GM13976 (cell line): ENCODE results near the gene ZFPM1.

Source experiments
- DNase-seq: peaks from one replicate; pipeline ENCODE4 v3.0.0; 2012; ENCODE audit warnings: low spot score
- CTCF ChIP-seq: IDR thresholded peaks from 2 replicates; pipeline ENCODE4 v1.5.1; 2012; ENCODE audit warnings: borderline replicate concordance, mild to moderate bottlenecking; ENCODE audit not compliant: insufficient read depth; ENCODE audit errors: extremely low read depth, missing control alignments, control extremely low read depth
- in situ Hi-C: fragments of 300-500 bp; cut with MboI; formaldehyde crosslinking; loops from one replicate; pipeline ENCODE4 v1.12.0; 2022; ENCODE audit warnings: low sequenced_read_pairs, mixed read lengths, inconsistent platforms; ENCODE audit not compliant: unreplicated experiment

ZFPM1 gene

DNA sequence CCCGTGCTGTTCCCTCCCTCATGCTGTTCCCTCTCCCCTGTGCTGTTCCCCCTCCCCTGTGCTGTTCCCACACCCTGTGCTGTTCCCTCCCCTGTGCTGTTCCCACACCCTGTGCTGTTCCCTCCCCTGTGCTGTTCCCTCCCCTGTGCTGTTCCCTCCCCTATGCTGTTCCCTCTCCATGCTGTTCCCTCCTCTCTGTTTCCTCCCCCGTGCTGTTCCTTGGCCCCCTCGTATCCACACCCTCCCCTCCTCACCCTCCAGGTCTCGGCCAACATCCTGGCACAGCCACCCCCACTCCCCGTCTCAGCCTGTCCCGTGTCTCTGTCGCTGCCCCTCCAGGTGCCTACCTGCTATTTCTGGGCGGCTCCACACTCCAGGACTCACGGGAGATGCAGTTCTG, 68.6 kb downstream of the ZFPM1 start:
- no peak for DNase-seq
- in situ Hi-C loops = no loop called here
- no peak for TF ChIP-seq CTCF

DNA sequence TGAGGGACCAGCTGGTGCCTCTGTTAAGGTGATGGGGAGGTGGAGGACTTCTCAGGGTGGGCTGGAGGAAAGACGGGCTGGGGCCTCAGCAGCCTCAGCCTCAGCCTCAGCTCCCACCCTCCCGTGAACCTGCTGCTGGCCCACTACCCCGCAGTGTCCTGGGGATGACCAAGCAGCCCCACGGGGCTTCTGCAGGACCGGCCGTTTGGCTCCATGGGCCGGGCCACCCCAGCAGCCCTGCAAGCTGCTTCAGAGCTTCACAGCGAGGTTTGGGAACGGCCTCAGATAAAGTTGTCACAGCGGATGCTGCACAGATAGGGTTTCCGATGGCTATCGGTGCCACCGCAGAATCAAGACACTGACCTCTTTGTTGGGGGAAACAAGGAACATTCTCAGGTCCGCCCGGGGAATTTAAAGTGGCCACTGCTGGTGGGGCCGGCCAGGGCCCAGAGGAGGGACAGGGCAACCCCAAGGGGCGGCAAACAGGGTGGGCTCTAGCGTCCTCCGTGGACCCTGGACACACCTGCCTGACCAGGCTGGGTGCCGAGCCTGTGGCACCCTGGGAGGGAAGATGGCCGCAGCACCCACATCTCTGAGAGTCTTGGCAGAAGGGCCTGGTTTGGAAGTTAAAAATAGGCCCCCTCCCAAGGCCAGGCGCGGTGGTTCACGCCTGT, 69.3 kb downstream of the ZFPM1 start:
- no peak for TF ChIP-seq CTCF
- DNase-seq = no peak
- in situ Hi-C loops = no loop called here

- in situ Hi-C loops = no loop called here
- no peak for TF ChIP-seq CTCF
- no peak for DNase-seq
These were observed 70.5 kb downstream of the ZFPM1 start for GRCh38 chr16:88523309-88524161.

GRCh38 chr16:88524274-88524972, 71.3 kb downstream of the ZFPM1 start:
- in situ Hi-C loops = no loop called here
- no peak for TF ChIP-seq CTCF

DNA sequence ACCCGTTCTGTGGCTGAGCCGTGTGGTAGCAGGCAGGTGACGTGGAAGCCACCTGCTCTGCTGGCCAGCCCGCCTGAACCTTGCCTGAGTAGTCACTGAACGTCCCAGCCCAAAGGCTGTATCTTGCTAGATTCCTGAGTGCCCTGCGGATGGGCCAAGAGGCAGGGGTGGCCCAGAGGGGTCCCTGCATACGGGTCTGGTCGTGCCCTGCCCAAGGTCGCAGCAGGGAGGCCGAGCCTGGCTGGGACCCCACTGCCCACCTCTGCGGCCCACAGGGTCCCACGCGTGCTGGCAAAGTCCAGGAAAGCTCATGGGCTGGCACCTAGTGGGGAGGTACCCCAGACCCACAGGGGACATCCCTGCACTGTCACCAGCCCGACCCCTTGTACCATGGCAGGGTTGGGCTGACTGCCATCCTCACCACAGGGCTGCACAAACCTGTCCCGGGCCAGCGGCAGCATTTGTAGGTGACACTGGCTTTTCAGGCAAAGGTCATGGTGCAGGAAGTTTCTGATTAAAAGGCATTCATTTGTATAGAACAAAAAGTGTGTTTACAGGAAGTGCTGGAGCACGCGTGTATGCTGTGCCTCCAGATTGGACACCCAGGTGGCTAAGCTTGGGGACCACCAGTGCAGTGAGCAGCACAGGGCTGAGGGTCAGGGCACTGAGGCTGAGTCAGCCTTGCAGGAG, 72.0 kb downstream of the ZFPM1 start:
- in situ Hi-C loops = loop anchor here (25.0 kb wide), 1 partner anchor 88 kb away; no protein-coding TSS in a partner anchor
- TF ChIP-seq CTCF = no peak
- DNase-seq = no peak

More at GRCh38 chr16:88524274-88524972, 71.3 kb downstream of the ZFPM1 start:
- DNase-seq = no peak

GRCh38 chr16:88525663-88525990, 72.5 kb downstream of the ZFPM1 start:
- no peak for TF ChIP-seq CTCF
- no peak for DNase-seq
- in situ Hi-C loops = loop anchor here (25.0 kb wide), 1 partner anchor 88 kb away; no protein-coding TSS in a partner anchor
